NCI-H526 (cell line): ENCODE measurements around the gene MUSK.

Experiments
- DNase-seq, 2 experiments: peaks; one replicate each; lab custom pipeline; 2025; lab: John Stamatoyannopoulos, UW

Gene MUSK

GRCh38 chr9:110668570-110669167, at the start of gene MUSK:
MUSK (plus strand) TSS chr9:110668791; CDS start chr9:110668905, 114 bp downstream.
- no peak for DNase-seq

GRCh38 chr9:110619831-110620230, 48.8 kb upstream of the MUSK start:
- DNase-seq, result no peak

- no peak for DNase-seq
Measured at GRCh38 chr9:110620726-110621125, 47.9 kb upstream of the MUSK start.

GRCh38 chr9:110622368-110622767, 46.2 kb upstream of the MUSK start:
- DNase-seq, result no peak

GRCh38 chr9:110623462-110624025, 45.0 kb upstream of the MUSK start:
- peak; percentile 5 to 54 for DNase-seq

- DNase-seq, result no peak
Measured at GRCh38 chr9:110626101-110626829, 42.3 kb upstream of the MUSK start.

- no peak for DNase-seq
Measured at GRCh38 chr9:110635589-110635988, 33.0 kb upstream of the MUSK start.

- peak in 1 of 2 experiments; percentile 22 for DNase-seq
Measured at GRCh38 chr9:110638381-110638954, 30.1 kb upstream of the MUSK start.

- DNase-seq, result no peak
Measured at GRCh38 chr9:110640736-110641135, 27.9 kb upstream of the MUSK start.

GRCh38 chr9:110641293-110641692, 27.3 kb upstream of the MUSK start:
- no peak for DNase-seq

- DNase-seq, result no peak
Measured at GRCh38 chr9:110648696-110649095, 19.9 kb upstream of the MUSK start.

GRCh38 chr9:110650261-110650660, 18.3 kb upstream of the MUSK start:
- no peak for DNase-seq

GRCh38 chr9:110650991-110651411, 17.6 kb upstream of the MUSK start:
- DNase-seq, result no peak

- DNase-seq, result no peak
Measured at GRCh38 chr9:110655754-110656641, 12.6 kb upstream of the MUSK start.

GRCh38 chr9:110659891-110660541, 8.6 kb upstream of the MUSK start:
- DNase-seq, result no peak

GRCh38 chr9:110669433-110669832, 842 bp downstream of the MUSK start:
- no peak for DNase-seq

GRCh38 chr9:110671849-110672248, 3.3 kb downstream of the MUSK start:
- DNase-seq, result no peak

GRCh38 chr9:110672873-110673510, 4.4 kb downstream of the MUSK start:
- DNase-seq, result no peak

- no peak for DNase-seq
Measured at GRCh38 chr9:110687497-110687896, 18.9 kb downstream of the MUSK start.

- DNase-seq, result no peak
Measured at GRCh38 chr9:110688329-110688728, 19.7 kb downstream of the MUSK start.

- no peak for DNase-seq
Measured at GRCh38 chr9:110691002-110691549, 22.5 kb downstream of the MUSK start.
